ENCODE measurements around the gene DOCK1. TPM values are rescaled to one million over a fixed set of nuclear protein-coding genes. Genes with fewer than 3 reads are reported as not detected.
"Not testable (repeated sequence)": the region's sequence is repeated elsewhere in the genome, so short reads cannot be mapped to it uniquely, and the experiment has no call there.

Gene DOCK1
- polyA plus RNA-seq, 1 donor from 2014 or later = 2.7 TPM

DNA sequence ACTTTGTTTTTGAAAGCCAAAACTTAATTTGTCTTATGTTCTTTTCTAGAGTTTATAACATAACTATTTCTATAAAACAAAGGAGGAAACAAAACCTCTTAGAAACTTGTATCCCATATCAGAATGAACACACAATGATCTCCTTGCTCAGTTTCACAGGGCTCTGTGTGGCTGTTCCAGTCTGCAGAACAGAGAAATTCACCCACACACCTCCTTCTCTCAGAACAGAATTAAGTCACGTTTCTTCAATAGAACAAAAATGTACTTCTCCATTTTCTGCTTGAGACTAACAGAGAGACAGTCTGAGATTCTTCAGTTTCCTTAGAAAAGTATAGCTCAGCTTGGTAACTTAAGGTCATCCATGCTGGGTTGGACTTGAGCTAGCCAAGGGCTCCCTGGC is 15.8 kb upstream of the DOCK1 start:
- TF ChIP-seq TAF1 (IDR thresholded peaks at IDR 0.05; ENCODE audit: low read depth) (no peak), EP300 (conservative IDR thresholded peaks at IDR 0.05; ENCODE audit: poor library complexity, severe bottlenecking) (no peak), RAD21 (conservative IDR thresholded peaks at IDR 0.05) (no peak), POLR2AphosphoS5 (IDR thresholded peaks at IDR 0.05) (no peak), EZH2 (IDR thresholded peaks at IDR 0.05; ENCODE audit: borderline replicate concordance, insufficient read depth, low read length, poor library complexity, severe bottlenecking) (no peak), MXI1 (conservative IDR thresholded peaks at IDR 0.05; ENCODE audit: poor library complexity, severe bottlenecking) (no peak), SMC3 (conservative IDR thresholded peaks at IDR 0.05; ENCODE audit: poor library complexity) (no peak)
- TF ChIP-seq, protein P1, sequence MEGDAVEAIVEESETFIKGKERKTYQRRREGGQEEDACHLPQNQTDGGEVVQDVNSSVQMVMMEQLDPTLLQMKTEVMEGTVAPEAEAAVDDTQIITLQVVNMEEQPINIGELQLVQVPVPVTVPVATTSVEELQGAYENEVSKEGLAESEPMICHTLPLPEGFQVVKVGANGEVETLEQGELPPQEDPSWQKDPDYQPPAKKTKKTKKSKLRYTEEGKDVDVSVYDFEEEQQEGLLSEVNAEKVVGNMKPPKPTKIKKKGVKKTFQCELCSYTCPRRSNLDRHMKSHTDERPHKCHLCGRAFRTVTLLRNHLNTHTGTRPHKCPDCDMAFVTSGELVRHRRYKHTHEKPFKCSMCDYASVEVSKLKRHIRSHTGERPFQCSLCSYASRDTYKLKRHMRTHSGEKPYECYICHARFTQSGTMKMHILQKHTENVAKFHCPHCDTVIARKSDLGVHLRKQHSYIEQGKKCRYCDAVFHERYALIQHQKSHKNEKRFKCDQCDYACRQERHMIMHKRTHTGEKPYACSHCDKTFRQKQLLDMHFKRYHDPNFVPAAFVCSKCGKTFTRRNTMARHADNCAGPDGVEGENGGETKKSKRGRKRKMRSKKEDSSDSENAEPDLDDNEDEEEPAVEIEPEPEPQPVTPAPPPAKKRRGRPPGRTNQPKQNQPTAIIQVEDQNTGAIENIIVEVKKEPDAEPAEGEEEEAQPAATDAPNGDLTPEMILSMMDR (IDR thresholded peaks at IDR 0.05; ENCODE audit: poor library complexity, severe bottlenecking) = no peak
- TF ChIP-seq, protein P2, sequence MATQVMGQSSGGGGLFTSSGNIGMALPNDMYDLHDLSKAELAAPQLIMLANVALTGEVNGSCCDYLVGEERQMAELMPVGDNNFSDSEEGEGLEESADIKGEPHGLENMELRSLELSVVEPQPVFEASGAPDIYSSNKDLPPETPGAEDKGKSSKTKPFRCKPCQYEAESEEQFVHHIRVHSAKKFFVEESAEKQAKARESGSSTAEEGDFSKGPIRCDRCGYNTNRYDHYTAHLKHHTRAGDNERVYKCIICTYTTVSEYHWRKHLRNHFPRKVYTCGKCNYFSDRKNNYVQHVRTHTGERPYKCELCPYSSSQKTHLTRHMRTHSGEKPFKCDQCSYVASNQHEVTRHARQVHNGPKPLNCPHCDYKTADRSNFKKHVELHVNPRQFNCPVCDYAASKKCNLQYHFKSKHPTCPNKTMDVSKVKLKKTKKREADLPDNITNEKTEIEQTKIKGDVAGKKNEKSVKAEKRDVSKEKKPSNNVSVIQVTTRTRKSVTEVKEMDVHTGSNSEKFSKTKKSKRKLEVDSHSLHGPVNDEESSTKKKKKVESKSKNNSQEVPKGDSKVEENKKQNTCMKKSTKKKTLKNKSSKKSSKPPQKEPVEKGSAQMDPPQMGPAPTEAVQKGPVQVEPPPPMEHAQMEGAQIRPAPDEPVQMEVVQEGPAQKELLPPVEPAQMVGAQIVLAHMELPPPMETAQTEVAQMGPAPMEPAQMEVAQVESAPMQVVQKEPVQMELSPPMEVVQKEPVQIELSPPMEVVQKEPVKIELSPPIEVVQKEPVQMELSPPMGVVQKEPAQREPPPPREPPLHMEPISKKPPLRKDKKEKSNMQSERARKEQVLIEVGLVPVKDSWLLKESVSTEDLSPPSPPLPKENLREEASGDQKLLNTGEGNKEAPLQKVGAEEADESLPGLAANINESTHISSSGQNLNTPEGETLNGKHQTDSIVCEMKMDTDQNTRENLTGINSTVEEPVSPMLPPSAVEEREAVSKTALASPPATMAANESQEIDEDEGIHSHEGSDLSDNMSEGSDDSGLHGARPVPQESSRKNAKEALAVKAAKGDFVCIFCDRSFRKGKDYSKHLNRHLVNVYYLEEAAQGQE (IDR thresholded peaks at IDR 0.05; ENCODE audit: borderline replicate concordance) = no peak
- Histone ChIP-seq H3K4me3 (ENCODE audit: low read length) (no peak overlapping the region), H3K9ac (ENCODE audit: low read length) (no peak overlapping the region), H4K20me1 (ENCODE audit: insufficient read depth) (no peaks in the 10 kb centered on the region), H3K4me2 (ENCODE audit: low read length) (no peak overlapping the region), H3K36me3 (ENCODE audit: insufficient read depth, low read length) (no peaks in the 10 kb centered on the region), H3K79me2 (replicated peaks; ENCODE audit: insufficient read depth, low read length) (no peaks in the 10 kb centered on the region), H3K9me2 (ENCODE audit: insufficient read depth, low read length) (no peaks in the 10 kb centered on the region), H3K27me3 (ENCODE audit: insufficient read depth, low read depth, low read length) (no peaks in the 10 kb centered on the region), H3F3A (ENCODE audit: insufficient read depth, low read length, poor library complexity, severe bottlenecking) (no peaks in the 10 kb centered on the region), H3K27ac (ENCODE audit: low read length) (no peak overlapping the region), H2AFZ (ENCODE audit: low read depth, low read length) (no peak overlapping the region), H3K9me3 (ENCODE audit: low read length) (no peaks in the 10 kb centered on the region)

DNA sequence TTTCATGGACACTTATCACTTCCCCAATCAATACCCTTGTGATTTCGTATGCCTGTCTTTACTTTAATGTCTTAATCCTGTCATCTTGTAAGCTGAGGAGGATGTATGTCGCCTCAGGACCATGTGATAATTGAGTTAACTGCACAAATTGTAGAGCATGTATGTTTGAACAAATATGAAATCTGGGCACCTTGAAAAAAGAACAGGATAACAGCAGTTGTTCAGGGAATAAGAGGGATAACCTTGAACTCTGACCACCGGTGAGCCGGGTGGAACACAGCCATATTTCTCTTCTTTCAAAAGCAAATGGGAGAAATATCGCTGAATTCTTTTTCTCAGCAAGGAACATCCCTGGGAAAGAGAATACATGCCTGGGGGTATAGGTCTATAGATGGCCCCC is 14.4 kb upstream of the DOCK1 start:
- H3K9me3 ChIP-seq (ENCODE audit: low read length); H3F3A ChIP-seq (ENCODE audit: insufficient read depth, low read length, poor library complexity, severe bottlenecking); H3K4me2 ChIP-seq (ENCODE audit: low read length); H3K27ac ChIP-seq (ENCODE audit: low read length); H3K9ac ChIP-seq (ENCODE audit: low read length); H3K4me3 ChIP-seq (ENCODE audit: low read length); H3K9me2 ChIP-seq (ENCODE audit: insufficient read depth, low read length); H3K79me2 ChIP-seq (replicated peaks; ENCODE audit: insufficient read depth, low read length); H2AFZ ChIP-seq (ENCODE audit: low read depth, low read length); H3K36me3 ChIP-seq (ENCODE audit: insufficient read depth, low read length); H4K20me1 ChIP-seq (ENCODE audit: insufficient read depth); H3K27me3 ChIP-seq (ENCODE audit: insufficient read depth, low read depth, low read length): not testable (repeated sequence)

Measured in neural cell (in vitro differentiated cells).